GM21737 (cell line): Measurements from ENCODE around the gene CNTNAP2.

Source experiments
- ATAC-seq: cut with Tn5 transposase; IDR thresholded peaks from one replicate; pipeline ENCODE4 v1.9.1; 2021; ENCODE audit warnings: mild to moderate bottlenecking, moderate library complexity; ENCODE audit not compliant: unreplicated experiment

The CNTNAP2 gene

DNA sequence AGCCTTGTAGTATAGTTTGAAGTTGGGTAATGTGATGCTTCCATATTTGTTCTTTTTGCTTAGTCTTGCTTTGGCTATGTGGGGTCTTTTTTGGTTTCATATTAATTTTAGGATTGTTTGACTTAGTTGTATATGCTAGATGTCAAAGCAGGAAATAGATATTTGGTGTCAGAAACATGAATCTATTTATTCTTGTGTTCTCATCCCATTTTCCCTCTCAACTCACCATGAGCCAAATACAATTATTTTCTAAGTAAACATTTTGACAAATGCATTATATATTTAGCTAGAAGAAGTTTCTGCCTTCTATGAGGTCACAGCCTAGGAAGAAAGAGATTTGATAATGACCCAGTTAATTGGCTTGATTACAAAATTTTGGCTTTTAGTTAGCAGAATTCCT, 1313.4 kb downstream of the CNTNAP2 start:
- no peak for ATAC-seq

DNA sequence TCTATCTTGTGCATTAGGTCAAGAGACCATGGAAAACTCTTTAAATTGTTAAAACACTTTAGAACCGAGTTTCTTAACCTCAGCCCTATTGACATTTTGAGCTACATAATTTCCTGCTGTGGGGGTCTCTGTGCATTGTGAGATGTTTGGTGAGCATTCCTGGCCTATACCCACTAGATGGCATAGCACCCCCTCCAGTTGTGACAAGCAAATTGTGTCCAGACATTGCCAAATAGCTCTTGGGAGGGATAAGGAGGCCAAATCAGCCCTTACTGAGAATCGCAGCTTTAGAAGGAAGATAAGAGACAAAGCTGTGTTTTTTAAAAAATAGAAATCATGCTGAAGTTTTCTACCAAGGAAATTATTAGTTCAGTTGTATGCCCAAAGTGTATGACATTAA, 1315.5 kb downstream of the CNTNAP2 start:
- no peak for ATAC-seq

DNA sequence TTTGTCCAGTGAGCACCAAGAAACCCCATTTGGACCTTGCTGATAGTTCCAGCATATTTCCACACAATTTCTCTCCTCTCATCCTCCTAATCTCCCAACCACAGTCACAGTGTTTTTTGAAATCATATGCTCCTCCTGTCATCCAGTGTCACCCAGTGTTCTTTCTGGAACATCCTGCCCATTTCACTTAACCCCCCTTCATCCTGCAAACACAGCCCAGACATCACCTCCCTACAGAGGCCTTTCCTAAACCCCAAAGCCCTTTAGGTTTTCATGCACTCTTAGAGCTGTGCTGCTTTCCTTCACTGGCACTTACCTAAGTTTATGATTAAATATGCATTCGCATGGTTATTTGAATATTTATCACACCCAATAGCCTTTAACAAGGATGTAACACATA, 1316.0 kb downstream of the CNTNAP2 start:
- no peak for ATAC-seq

DNA sequence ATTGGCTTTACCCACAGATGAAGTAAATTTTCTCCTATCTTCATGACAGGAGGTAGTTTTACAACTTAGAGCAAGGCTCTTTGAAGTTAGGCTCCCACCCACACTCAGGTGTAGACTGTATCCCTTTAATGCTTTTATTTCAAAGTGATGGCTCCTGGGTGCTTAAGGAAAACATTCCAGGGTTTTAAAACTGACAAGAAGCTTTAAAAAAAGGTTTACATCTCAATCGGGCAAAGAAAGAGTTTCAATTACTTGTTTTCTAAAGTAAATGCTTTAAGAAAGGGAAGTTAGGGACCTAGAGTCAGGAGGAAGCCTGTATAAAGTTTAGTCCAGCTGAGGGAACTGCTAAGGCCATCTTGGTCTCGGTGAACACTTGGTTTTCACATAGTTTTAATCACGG, 1320.1 kb downstream of the CNTNAP2 start:
- ATAC-seq, result no peak

DNA sequence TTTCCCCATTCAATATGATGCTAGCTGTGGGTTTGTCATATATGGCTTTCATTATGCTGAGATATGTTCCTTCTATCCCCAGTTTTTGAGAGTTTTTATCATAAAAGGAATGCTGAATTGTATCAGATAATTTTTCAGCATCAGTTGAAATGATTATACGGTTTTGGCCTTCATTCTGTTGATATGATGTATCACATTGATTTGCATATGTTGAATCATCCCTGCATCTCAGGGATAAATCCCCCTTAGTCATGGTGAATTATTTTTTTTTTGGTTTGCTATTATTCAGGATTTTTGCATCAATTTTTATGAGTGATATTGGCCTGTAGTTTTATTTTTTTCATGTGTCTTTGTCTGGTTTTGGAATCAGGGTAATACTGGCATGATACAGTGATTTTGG, 1321.6 kb downstream of the CNTNAP2 start:
- ATAC-seq, result no peak

DNA sequence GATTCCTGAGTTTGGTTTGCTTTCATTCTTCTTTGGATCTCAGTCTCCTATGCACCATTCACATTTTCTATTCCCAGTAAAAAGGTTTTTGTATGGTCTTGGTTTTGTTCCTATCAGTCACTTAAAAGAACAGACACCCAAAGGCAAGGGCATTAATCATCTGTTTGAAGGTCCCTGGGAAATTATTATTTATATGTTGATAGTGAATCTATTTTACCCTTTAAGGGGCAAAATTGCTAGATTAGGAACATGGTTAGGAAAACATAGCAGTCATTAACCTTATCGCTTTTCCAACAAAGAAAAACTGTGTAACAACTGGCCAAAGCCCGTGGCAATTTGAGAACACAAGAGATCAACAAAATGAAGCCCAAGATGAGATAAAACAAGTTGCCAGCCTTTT, 1327.3 kb downstream of the CNTNAP2 start:
- no peak for ATAC-seq

DNA sequence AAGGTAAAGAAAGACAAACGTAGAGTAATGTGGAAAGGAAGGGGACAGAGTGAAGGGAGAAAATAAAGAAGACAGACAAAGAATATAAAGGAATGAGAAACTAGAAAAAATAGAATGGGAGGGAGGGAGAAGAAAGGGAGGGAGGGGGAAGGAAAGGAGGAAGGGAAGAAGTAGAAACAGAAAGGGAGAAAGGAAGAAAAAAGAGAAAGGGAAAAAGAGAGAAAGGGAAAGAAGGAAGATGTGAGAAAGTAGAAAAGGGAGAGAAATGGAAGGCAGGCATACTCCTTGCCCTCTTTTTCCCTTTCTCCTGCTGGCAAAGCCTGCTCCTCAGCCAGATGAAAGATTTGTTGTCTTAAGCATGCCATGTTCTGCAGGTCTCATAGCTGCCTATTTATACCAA, 1336.2 kb downstream of the CNTNAP2 start:
- no peak for ATAC-seq

DNA sequence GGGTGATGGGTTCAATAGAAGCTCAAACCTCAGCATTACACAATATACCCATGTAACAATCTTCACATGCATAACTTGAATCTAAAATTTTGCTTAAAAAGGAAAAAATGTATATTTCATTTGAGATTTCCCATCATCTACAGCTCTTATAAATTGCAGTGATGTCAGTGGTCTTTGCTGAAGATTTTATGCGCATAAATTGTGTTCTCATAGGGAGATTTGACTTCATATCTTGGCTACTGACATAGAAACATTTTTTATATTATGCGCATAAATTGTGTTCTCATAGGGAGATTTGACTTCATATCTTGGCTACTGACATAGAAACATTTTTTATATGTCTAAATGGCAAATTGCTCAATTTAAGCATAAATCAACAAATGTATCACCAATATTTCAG, 1348.6 kb downstream of the CNTNAP2 start:
- no peak for ATAC-seq

DNA sequence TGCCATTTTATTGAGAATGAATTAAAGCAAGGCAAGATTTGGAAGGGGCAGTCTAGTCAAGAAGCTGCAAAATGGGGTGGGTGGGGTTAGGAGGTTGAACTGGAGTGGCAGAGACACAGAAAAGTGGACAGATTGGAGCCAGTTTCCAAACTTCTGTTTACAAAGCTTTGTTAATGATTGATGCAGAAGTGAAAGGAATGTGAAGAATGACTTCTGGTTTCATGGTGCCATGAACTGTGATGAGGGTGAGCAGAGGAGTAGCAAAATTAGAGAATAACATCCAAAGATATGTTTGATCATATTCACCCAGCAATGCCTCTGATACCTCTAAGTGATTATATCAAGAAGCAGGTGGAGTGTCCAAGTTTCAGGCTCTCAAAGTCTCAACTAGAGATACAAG, 1356.0 kb downstream of the CNTNAP2 start:
- no peak for ATAC-seq

DNA sequence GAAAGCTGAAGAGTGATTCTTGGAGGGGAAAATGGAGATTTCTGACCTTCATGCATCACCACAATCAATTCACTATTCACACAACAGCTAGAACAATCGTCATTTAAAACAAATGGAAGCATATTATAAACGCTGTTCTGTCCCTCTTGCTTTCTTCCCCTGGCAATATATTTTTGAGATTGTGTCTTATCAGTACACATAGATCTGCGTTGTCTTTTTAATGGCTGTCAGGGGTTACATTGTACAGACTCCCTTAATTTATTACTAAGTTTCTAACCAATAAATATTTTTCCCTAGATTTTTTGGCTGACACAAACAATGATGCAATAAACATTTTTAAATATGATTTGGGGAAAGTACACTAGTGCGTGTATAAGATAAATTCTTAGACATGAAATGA, 1358.3 kb downstream of the CNTNAP2 start:
- no peak for ATAC-seq

DNA sequence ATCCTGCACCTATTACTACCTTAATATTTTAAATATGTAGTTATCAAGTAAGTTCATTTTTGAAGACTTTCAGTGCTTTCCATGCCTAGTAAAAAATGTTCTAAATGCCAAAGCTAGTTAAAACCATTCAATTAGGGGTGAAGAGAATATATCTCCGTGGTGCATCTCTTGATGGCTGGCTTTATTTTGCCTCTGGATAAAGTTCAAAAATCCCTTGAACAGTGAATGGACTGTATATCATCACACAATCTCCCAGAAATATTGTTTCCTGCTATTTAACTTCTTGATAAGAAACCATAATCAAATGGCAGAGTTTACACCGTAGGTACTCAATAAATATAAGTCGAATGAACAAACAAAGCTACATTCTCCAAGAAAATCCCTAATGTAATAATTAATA, 1360.9 kb downstream of the CNTNAP2 start:
- no peak for ATAC-seq

DNA sequence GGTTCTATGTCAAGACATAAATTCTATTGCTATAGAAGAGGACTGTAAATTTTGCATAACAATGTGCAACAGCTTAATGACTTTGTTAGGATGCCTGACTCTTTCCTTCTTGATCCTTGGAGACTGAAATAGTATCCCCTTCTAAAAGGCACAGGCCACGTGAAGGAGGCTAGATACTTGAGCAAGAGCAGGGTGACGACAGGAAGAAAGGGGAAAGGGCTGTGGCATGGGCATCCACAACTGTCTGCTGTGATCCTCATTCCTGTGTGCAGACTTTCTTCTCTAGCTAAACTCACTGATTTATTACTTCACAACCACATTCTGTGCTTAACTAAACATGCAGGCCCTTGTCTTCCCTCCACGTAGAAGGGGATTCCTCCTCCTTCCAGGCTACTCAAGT, 1362.2 kb downstream of the CNTNAP2 start:
- ATAC-seq, result no peak

DNA sequence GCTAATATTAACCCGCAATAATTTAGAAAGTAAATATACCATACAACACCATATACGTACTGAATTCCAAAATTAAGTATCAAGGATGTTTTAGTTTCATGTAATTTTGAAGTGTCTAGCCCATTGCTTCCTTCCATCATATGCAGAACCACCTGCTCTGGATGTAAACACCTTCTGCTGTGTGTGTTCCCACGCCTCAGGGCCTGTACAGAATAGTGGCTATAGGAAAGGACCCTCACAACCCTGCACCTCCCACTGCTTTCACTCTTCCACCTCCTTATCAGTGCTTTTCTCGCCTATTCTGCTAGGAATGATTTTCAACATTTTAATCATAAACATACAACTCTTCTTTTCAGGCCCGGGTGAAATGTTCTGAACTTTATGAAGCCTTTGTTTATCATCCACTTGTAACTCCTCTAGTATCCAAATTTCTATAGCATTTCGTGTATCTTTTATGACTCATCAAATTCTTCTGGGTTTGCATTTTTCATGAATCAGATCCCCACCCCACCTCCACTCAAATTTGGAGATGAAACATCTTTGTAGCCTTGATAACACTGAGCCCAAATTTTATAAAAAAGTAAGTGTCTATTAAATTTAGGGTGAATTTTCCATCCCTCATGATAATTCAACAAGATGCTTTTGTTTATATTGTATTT, 1367.2 kb downstream of the CNTNAP2 start:
- ATAC-seq, result no peak

DNA sequence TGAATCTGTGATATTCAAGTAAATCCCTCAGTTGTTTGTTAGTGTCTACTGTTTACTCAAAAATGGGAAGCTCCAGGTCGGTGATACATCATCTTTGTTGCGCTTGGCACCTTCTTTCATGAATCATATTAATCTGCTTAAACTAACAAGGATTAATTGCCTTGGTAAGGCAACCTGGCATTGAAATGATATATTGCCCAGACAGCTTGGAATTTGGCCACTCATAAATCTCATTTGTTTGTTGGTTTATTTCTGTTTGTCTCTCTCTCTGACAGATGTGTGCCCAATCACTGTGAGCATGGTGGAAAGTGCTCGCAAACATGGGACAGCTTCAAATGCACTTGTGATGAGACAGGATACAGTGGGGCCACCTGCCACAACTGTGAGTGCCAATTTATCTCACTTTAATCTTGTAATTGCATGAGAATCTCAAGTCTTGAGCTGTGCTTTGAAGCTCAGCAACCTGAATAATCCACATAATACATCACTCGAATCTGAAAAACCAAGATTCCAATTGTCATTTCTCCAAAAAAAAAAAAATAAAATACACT, 1369.1 kb downstream of the CNTNAP2 start:
- no peak for ATAC-seq

DNA sequence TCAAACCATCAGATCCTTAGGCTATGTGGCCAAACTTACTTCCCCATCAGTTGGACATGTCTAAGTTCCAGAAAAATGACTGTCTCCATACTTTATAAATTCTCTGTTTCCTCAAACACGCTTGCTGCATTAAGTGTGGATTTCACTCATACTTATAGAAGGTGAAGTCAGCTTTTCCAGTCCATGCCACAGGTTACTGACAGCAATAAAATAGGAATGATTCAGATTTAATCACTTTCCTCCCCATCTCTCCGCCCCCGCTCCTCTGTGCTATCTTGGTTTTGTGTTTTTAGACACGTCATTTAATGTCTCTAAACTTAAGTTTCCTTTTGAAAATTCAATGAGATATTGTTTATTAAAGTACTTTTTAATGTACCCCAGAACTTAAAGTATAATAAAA, 1376.0 kb downstream of the CNTNAP2 start:
- no peak for ATAC-seq

DNA sequence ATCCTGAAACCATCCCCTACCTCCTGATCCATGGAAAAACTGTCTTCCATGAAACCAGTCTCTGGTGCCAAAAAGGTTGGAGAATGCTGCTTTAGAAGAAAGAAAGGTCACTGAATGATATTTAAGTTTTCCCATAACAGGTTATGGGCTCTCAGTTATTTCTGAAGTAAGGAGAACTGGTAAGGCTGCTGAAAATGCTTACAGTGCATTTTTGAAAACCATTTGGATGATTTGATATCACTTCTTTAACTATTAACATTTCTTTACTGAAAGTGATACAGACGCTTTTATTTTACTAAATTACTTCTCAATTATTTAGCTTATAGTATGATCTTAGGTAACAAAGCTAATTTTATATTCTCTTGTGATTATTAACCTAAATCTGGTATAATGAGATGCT, 1379.6 kb downstream of the CNTNAP2 start:
- ATAC-seq, result no peak

DNA sequence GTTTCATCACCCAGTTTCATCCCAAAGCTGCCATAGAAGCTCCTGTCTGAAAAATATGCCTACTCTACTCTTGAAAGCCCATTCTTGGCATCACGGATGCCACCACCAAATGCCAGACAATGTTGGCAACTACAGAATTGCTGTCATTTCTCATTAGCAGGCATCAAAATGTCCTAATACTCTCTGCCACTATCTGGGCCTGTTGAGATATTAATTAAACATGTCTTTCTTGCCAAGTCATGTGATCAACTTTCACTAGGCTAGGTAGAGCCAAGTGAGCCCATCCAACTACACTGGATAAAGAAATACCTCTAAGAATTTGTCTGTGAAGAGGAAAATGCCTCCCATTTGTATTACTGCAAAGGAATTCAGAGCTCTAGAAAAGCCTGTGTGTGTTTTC, 1380.6 kb downstream of the CNTNAP2 start:
- no peak for ATAC-seq

DNA sequence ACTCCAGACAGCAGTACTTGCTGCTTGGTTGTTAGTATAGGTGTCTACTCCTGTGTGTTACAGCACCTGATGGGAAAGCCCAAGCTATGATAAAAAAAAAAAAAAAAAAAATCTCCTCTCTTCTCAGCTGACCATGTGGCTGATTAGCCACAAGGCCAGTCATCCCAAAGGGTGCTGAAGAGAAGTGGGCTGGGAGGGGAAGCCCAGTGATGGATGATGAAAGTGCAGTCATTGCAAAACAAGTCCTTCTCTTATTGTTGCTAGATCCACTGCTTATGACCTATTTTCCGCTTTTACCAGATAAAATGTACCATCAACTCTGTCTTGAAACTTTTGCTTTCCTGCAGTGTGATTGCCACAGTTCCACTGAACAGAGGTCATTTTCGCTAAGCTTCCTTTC, 1381.5 kb downstream of the CNTNAP2 start:
- no peak for ATAC-seq

DNA sequence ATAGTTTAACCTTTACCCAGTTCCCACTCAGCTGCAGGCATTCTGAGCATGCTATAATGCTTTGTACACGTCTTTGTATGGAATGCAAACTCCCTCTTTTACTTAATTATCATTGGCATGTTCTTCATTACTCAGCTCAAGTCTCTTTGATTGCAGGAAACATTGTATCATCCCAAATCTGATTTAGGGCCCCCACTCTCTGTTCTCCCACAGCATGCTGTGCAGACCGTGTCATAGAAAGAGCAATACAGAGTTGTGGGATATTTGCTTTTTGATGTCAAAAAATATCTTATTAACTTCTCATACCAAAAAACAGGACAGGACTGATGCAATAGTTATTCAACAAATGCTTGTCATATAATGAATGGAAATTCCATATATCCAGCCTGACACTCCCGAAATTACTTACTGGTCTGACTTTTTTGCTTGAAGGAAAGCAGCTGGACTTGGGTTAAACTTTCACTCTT, 1392.5 kb downstream of the CNTNAP2 start:
- no peak for ATAC-seq

DNA sequence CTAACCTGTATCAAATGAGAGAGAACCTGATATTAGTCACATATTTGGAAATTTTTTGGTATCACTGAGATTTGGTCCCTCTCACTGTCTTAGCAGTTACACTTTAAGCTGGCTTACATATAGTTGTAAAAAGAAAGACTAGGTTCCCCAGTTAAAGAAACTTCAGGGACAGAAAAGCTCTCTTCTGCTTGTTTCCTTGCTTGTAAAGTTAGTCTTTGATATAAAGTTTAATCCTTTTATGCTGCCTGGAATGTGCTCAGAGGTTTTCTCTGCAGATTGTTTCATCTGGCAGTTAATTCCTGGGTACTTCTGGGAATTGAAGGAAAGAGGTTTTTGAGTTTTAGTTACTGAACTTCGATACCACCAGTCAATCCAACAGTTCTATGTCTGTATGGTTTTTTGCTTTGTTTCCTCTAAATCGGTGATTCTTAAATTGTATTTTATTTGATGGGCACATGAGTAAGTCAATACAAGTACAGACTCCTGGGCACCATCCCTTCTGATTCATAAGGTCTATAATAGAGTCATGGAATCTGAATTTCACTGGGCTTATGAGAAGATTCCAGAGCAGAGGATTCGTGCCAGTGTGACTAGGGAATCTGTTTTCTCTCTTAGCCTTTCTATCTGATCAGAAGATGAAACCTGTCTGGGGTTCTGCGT, 1393.1 kb downstream of the CNTNAP2 start:
- ATAC-seq, result no peak

DNA sequence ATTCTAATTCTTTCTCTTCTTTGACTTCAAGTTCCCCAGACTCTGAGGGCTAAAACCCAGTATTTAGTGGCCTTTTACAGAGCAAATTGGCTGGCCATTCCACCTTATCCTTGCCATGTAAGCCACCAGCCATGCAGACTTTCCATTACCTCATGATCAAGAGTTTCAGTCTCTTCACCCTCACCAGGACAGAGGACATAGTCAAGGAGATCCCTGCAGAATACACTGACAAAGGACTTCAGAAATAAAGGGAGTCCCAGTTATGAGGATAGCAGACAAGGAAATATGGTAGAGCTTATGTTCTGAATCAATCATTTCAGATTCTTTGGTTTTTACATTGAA, 1393.6 kb downstream of the CNTNAP2 start:
- no peak for ATAC-seq

DNA sequence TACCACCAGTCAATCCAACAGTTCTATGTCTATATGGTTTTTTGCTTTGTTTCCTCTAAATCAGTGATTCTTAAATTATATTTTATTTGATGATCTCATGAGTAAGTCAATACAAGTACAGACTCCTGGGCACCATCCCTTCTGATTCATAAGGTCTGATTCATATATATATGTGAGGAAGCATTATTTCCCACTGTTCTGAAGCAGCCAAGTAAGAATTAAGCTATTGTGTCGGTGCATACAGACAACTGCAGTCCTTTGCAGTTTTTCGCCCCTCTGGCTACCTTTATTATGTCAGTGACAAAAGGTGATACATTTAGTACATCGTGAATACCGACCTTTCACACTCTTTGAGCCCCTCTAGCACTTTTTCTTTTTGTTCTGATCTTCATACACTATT, 1394.3 kb downstream of the CNTNAP2 start:
- ATAC-seq, result no peak

DNA sequence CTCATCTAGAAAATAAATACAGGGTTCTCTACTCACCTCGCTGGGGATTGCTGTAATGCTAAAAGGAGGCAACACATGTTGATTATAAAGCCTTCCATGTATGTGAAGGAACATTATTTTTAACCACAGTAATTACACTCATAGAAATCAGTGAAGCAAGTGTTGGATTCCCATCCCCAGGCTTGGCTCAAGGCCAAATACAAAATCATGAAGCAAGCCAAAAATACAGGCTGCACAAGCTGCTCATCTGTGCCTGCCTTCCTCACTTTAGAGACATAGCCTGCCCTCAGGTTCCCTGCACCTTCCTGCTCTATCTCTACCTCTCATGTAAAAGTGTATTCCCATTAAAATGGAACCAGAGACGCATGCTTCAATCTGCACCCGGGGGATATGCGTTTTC, 1396.8 kb downstream of the CNTNAP2 start:
- ATAC-seq, result no peak
